Gastrocnemius medialis (tissue), 4 donors: ENCODE results near the gene ASB13. TPM values are rescaled to one million over a fixed set of nuclear protein-coding genes. Genes with fewer than 3 reads are reported as not detected.

ENCODE experiments used
- ATAC-seq, 2 donors: fragments of 150-250 bp; one replicate each; pipeline ENCODE4 v1.9.1; 2016
- DNase-seq, 2 donors: peaks; one replicate each; pipeline ENCODE4 v3.0.0-alpha.2; 2019
- H3K27ac ChIP-seq, 4 donors: fragments of 200-600 bp; sonication (generic); 1 replicate in 1 of 4; 2 replicates in 3 of 4; pipeline ENCODE4 v1.5.1; 2016 to 2018; ENCODE audit warnings: mild to moderate bottlenecking in 2 of 4, moderate library complexity in 1 of 4
- H3K27me3 ChIP-seq, 3 donors: fragments of 200-600 bp; sonication (generic) in 2 of 3; 1 replicate in 1 of 3; 2 replicates in 2 of 3; pipeline versions ENCODE4 v1.5.1 to v1.6.0; 2016 to 2019; ENCODE audit warnings: mild to moderate bottlenecking in 1 of 3, moderate library complexity in 1 of 3
- H3K36me3 ChIP-seq, 2 donors: fragments of 200-600 bp; sonication (generic) in 1 of 2; one replicate each; pipeline ENCODE4 v1.5.1; 2017 to 2018
- H3K4me1 ChIP-seq, 2 donors: fragments of 200-600 bp; sonication (generic) in 1 of 2; one replicate each; pipeline ENCODE4 v1.5.1; 2016 to 2017; ENCODE audit warnings: mild to moderate bottlenecking in 2 of 2
- H3K4me3 ChIP-seq, 4 donors: fragments of 200-600 bp; sonication (generic) in 3 of 4; 1 replicate in 1 of 4; 2 replicates in 3 of 4; pipeline ENCODE4 v1.5.1; 2016 to 2019; ENCODE audit warnings: mild to moderate bottlenecking in 2 of 4
- H3K9me3 ChIP-seq, 3 donors: fragments of 200-600 bp; sonication (generic) in 2 of 3; 1 replicate in 1 of 3; 2 replicates in 2 of 3; pipeline ENCODE4 v1.5.1; 2016 to 2019
- CTCF ChIP-seq, 5 experiments: fragments of 450-650 bp in 3 of 5; fragments of 200-600 bp in 2 of 5; sonication (generic) in 2 of 5; IDR thresholded peaks in 4 of 5; conservative IDR thresholded peaks in 1 of 5; 1 replicate in 4 of 5; 2 replicates in 1 of 5; pipeline ENCODE4 v1.5.1; 2016 to 2019; ENCODE audit warnings: antibody characterized with exemption in 5 of 5, mild to moderate bottlenecking in 3 of 5, moderate library complexity in 3 of 5
- POLR2A ChIP-seq, 2 donors: fragments of 450-650 bp; IDR thresholded peaks; one replicate each; pipeline ENCODE4 v1.6.1; 2017; ENCODE audit warnings: antibody characterized with exemption in 2 of 2, mild to moderate bottlenecking in 2 of 2, moderate library complexity in 2 of 2
- in situ Hi-C, 4 donors: fragments of 200-750 bp; cut with MboI; loops; one replicate each; pipeline versions ENCODE4 v1.15.0 to v1.8.0; 2017; ENCODE audit warnings: low sequenced_read_pairs in 4 of 4
- intact Hi-C: fragments of 100-400 bp; cut with DNase I; formaldehyde crosslinking; loops from one replicate; pipeline ENCODE4 v1.15.1; 2023; ENCODE audit warnings: low total_unique reads
- total RNA-seq, 4 donors: library from RNA; depleted of rRNA; stranded (reverse); fragments of >200 nt; gene quantifications; one replicate each; pipeline versions ENCODE4 v1.1.0 to v1.2.3, GENCODE V29; 2016

The ASB13 gene
- total RNA-seq, 4 donors from 2014 or later, result 9.6 to 20.0 (median 14.9) TPM

DNA sequence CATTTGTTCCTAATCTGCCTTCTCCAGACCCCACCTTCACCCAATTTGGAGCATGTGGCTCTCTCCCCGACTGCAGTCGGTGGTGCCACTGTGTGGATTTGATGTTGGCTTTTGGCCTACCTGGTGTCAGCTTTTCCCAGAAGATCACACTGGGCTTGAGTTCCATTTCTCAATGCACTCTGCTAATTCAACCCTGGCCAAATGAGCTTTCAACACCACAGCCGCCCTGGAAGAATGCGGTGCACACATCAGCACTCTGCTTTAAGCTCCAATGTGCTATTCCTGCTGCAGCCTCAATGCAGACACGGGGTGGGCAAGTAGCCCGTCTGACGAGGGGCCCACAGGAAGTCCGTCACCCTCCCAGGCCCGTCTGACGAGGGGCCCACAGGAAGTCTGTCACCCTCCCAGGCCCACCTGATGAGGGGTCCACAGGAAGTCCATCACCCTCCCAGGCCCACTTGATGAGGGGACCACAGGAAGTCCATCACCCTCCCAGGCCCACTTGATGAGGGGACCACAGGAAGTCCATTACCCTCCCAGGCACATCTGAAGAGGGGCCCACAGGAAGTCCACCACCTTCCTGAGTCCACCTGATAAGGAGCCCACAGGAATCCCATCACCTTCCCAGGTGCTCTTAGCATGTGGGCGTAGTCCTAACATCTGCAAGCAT lies 64.4 kb downstream of the ASB13 start:
- Histone ChIP-seq H3K27ac (peak overlapping the region in 1 of 4 donors; percentile 37), H3K27me3 (no peaks in the 10 kb centered on the region), H3K9me3 (no peaks in the 10 kb centered on the region), H3K4me3 (no peak overlapping the region), H3K4me1 (peaks cover 4 to 9% of the 10 kb centered on the region in 2 donors), H3K36me3 (no peaks in the 10 kb centered on the region)
- TF ChIP-seq POLR2A (IDR thresholded peaks at IDR 0.05), result no peak
- no peak for TF ChIP-seq CTCF (IDR thresholded peaks at IDR 0.05 in 4 of 5, conservative IDR thresholded peaks at IDR 0.05 in 1 of 5)
- intact Hi-C loops (no loop called here), in situ Hi-C loops (loop anchor here in 1 of 4 donors (25.0 kb wide), 1 partner anchor 765 kb away; the partner anchor contains the start of gene AKR1E2)
- ATAC-seq (peak; percentile 89 to 98), DNase-seq (peak in 1 of 2 donors; percentile 50)

GRCh38 chr10:5600908-5601307 lies 65.5 kb downstream of the ASB13 start:
- intact Hi-C loops (no loop called here), in situ Hi-C loops (loop anchor here in 1 of 4 donors (25.0 kb wide), 1 partner anchor 764 kb away; the partner anchor contains the start of gene AKR1E2)
- DNase-seq (no peak), ATAC-seq (no peak)
- Histone ChIP-seq H3K4me1 (peaks cover 4 to 9% of the 10 kb centered on the region in 2 donors), H3K36me3 (no peaks in the 10 kb centered on the region), H3K4me3 (no peak overlapping the region), H3K9me3 (no peaks in the 10 kb centered on the region), H3K27me3 (no peaks in the 10 kb centered on the region), H3K27ac (no peak overlapping the region)
- TF ChIP-seq CTCF (IDR thresholded peaks at IDR 0.05 in 4 of 5, conservative IDR thresholded peaks at IDR 0.05 in 1 of 5) (no peak), POLR2A (IDR thresholded peaks at IDR 0.05) (no peak)

GRCh38 chr10:5599613-5600520 lies 66.5 kb downstream of the ASB13 start:
- ATAC-seq (no peak), DNase-seq (no peak)
- TF ChIP-seq CTCF (IDR thresholded peaks at IDR 0.05 in 4 of 5, conservative IDR thresholded peaks at IDR 0.05 in 1 of 5), result no peak
- TF ChIP-seq POLR2A (IDR thresholded peaks at IDR 0.05), result no peak
- intact Hi-C loops, result no loop called here
- Histone ChIP-seq H3K36me3 (no peaks in the 10 kb centered on the region), H3K4me3 (no peak overlapping the region), H3K27ac (no peak overlapping the region), H3K9me3 (no peaks in the 10 kb centered on the region), H3K27me3 (no peaks in the 10 kb centered on the region), H3K4me1 (peaks cover 4 to 9% of the 10 kb centered on the region in 2 donors)
- in situ Hi-C loops, result loop anchor here in 1 of 4 donors (25.0 kb wide), 1 partner anchor 763 kb away; the partner anchor contains the start of gene AKR1E2

DNA sequence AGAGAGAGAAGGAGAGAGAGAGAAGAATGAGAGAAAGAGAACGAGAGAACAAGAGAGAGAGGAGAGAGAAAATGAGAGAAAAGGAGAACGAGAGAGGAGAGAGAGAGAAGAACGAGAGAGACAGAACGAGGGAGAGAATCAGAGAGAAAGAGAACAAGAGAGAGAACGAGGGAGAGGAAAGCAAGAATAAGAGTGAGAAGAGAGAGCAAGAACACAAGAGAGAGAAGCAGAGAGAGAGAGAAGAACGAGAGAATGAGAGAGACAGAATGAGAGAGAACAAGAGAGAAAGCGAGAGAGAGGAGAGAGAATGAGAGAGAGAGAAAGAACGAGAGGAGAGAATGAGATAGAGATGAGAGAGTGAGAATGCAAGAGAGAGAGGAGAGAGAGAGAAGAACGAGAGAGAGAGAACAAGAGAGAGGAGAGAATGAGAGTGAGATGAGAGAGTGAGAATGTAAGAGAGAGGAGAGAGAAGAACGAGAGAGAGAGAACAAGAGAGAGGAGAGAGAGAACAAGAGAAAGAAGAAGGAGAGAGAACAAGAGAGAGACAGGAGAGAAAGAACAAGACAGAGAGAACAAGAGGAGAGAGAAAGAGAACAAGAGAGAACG lies 68.2 kb downstream of the ASB13 start:
- H3K4me3 ChIP-seq, result no peak overlapping the region
- no peaks in the 10 kb centered on the region for H3K36me3 ChIP-seq
- H3K9me3 ChIP-seq, result no peaks in the 10 kb centered on the region
- no peak for DNase-seq
- intact Hi-C loops, result no loop called here
- H3K27ac ChIP-seq, result no peak overlapping the region
- ATAC-seq, result no peak
- in situ Hi-C loops, result no loop called here
- TF ChIP-seq POLR2A (IDR thresholded peaks at IDR 0.05), result no peak
- no peak for TF ChIP-seq CTCF (IDR thresholded peaks at IDR 0.05 in 4 of 5, conservative IDR thresholded peaks at IDR 0.05 in 1 of 5)
- peaks cover 4 to 9% of the 10 kb centered on the region in 2 donors for H3K4me1 ChIP-seq
- no peaks in the 10 kb centered on the region for H3K27me3 ChIP-seq
